Measurements from ENCODE around the gene TMA7B. TPM values are rescaled to one million over a fixed set of nuclear protein-coding genes. Genes with fewer than 3 reads are reported as not detected.

TMA7B gene
- total and polyA plus RNA-seq, 8 donors = 0.13 to 0.17 TPM; not detected in 6

- WGBS, 2 donors = 55 to 58% methylated on average over 5 of the region's 5 CpGs
- no peaks in the 10 kb centered on the region for H3K36me3 ChIP-seq
- DNase-seq (no peak), FAIRE-seq (no peak), ATAC-seq (peak in 1 of 4 donors; percentile 38)
- intact Hi-C loops (cut with DNase I) = no loop called here
- H3K4me1 ChIP-seq = no peaks in the 10 kb centered on the region
- no peak overlapping the region for H3K4me3 ChIP-seq
- no peaks in the 10 kb centered on the region for H3K27me3 ChIP-seq
- H3K9me3 ChIP-seq = no peaks in the 10 kb centered on the region
- H3K27ac ChIP-seq = peak overlapping the region in 1 of 4 donors; percentile 48
- no peak for TF ChIP-seq CTCF (IDR thresholded peaks at IDR 0.05)
These were observed 33.4 kb upstream of the TMA7B start for GRCh38 chr22:39926753-39927152.

- no peaks in the 10 kb centered on the region for H3K4me1 ChIP-seq
- H3K36me3 ChIP-seq = no peaks in the 10 kb centered on the region
- ATAC-seq (no peak), DNase-seq (no peak), FAIRE-seq (no peak)
- intact Hi-C loops (cut with DNase I) = no loop called here
- no peak overlapping the region for H3K27ac ChIP-seq
- H3K9me3 ChIP-seq = no peaks in the 10 kb centered on the region
- no peak overlapping the region for H3K4me3 ChIP-seq
- WGBS, 2 donors = 21 to 31% methylated on average over 7 of the region's 7 CpGs
- no peak for TF ChIP-seq CTCF (IDR thresholded peaks at IDR 0.05)
- no peaks in the 10 kb centered on the region for H3K27me3 ChIP-seq
These were observed 32.7 kb upstream of the TMA7B start for GRCh38 chr22:39927544-39927943.

GRCh38 chr22:39928536-39929520, 31.4 kb upstream of the TMA7B start:
- DNase-seq = no peak
- Histone ChIP-seq H3K4me1 (no peaks in the 10 kb centered on the region), H3K27me3 (no peaks in the 10 kb centered on the region), H3K36me3 (no peaks in the 10 kb centered on the region), H3K9me3 (no peaks in the 10 kb centered on the region), H3K4me3 (no peak overlapping the region), H3K27ac (no peak overlapping the region)
- intact Hi-C loops (cut with DNase I) = no loop called here
- WGBS, 2 donors = 77 to 84% methylated on average over 4 of the region's 4 CpGs
- no peak for ATAC-seq
- FAIRE-seq = no peak
- TF ChIP-seq CTCF (IDR thresholded peaks at IDR 0.05) = no peak

GRCh38 chr22:39931251-39931650, 28.9 kb upstream of the TMA7B start:
- Histone ChIP-seq H3K27me3 (no peaks in the 10 kb centered on the region), H3K9me3 (no peaks in the 10 kb centered on the region), H3K4me1 (no peaks in the 10 kb centered on the region), H3K4me3 (no peak overlapping the region), H3K36me3 (no peaks in the 10 kb centered on the region), H3K27ac (no peak overlapping the region)
- no peak for ATAC-seq
- TF ChIP-seq CTCF (IDR thresholded peaks at IDR 0.05) = no peak
- intact Hi-C loops (cut with DNase I) = loop anchor here in 1 of 3 donors (10.0 kb wide), 1 partner anchor 94 kb away; no protein-coding TSS in a partner anchor
- 42 to 51% methylated on average over 2 of the region's 2 CpGs for WGBS, 2 donors
- FAIRE-seq = no peak
- no peak for DNase-seq

- WGBS, 2 donors = 47 to 53% methylated on average over 2 of the region's 2 CpGs
- Histone ChIP-seq H3K4me3 (no peak overlapping the region), H3K36me3 (no peaks in the 10 kb centered on the region), H3K27me3 (no peaks in the 10 kb centered on the region), H3K27ac (no peak overlapping the region), H3K4me1 (no peaks in the 10 kb centered on the region), H3K9me3 (no peaks in the 10 kb centered on the region)
- intact Hi-C loops (cut with DNase I) = loop anchor here in 1 of 3 donors (10.0 kb wide), 1 partner anchor 93 kb away; no protein-coding TSS in a partner anchor
- no peak for DNase-seq
- TF ChIP-seq CTCF (IDR thresholded peaks at IDR 0.05) = no peak
- FAIRE-seq = no peak
- ATAC-seq = no peak
These were observed 28.0 kb upstream of the TMA7B start for GRCh38 chr22:39932166-39932565.
